22Rv1 (cell line): ENCODE data around the gene TMC7.

Experiments
- CTCF ChIP-seq: fragments of 450-650 bp; IDR thresholded peaks from 2 replicates; pipeline ENCODE4 v1.5.1; 2017; ENCODE audit warnings: mild to moderate bottlenecking
- ZFX ChIP-seq: fragments of 450-650 bp; IDR thresholded peaks from 2 replicates; pipeline ENCODE4 v1.6.1; 2017; ENCODE audit warnings: antibody characterized with exemption, borderline replicate concordance

DNA sequence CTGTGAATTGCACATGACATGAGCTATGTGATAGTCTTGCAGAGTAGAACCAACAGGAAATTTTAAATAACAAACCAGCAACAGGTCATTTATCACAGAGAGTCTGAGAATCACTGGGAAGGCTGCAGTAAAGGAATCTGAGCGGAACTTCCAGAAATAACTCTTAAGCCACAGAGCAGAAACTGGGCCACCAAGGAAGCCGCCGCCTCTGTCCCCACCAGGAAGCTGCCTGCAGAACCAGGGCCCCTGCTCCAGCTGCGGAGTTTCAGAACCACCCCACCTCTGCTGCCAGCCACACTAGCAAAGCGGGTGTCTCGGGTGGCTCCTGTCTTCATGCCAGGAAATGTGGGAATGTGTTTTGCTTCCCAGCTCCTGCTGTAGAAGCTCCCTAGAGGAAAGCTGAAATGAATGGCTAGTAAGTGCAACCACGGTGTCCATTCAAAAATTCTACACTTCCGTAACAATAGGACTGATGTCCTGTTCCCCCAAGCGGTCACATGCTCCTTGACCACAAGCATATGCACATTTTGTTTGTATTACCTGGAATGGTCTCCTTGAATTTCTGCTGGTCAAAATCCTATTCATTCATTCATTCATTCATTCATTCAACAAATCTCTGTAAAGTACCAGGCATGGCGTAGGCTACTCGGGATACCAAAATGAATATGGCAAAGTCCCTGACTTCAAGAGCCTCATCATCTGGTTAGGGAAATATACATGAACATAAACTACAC lies 122.3 kb downstream of the TMC7 start:
- no peak for TF ChIP-seq CTCF
- TF ChIP-seq ZFX, result no peak
